ENCODE measurements around the gene PPFIBP1. TPM values are rescaled to one million over a fixed set of nuclear protein-coding genes. Genes with fewer than 3 reads are reported as not detected.
A peak's percentile ranks its signal among the peaks of the same experiment; 100 is the strongest.

The PPFIBP1 gene
- total RNA-seq, 2 donors from 2014 or later: 61.3 to 121 TPM

- H3K9me3 ChIP-seq: no peaks in the 10 kb centered on the region
- WGBS: 0% methylated on average over 6 of the region's 6 CpGs
- no peaks in the 10 kb centered on the region for H3K4me1 ChIP-seq (replicated peaks)
- TF ChIP-seq POLR2A (IDR thresholded peaks at IDR 0.05): no peak
- TF ChIP-seq CTCF (IDR thresholded peaks at IDR 0.05): no peak
- no peak for TF ChIP-seq POLR2AphosphoS5 (IDR thresholded peaks at IDR 0.05)
- H3K27me3 ChIP-seq (replicated peaks; ENCODE audit: insufficient read depth): no peaks in the 10 kb centered on the region
- DNase-seq (ENCODE audit: low spot score): no peak
- H3K27ac ChIP-seq: peak overlapping the region; percentile 85 to 88
- H3K4me3 ChIP-seq: peak overlapping the region; percentile 65 to 67
- intact Hi-C loops (cut with DNase I): loop anchor here (5.0 kb wide), 2 partner anchors 86 to 114 kb away; no protein-coding TSS in a partner anchor
- no peaks in the 10 kb centered on the region for H3K36me3 ChIP-seq
Measured at GRCh38 chr12:27523305-27523641, 733 bp upstream of the PPFIBP1 start.

- no peak for TF ChIP-seq POLR2A (IDR thresholded peaks at IDR 0.05)
- TF ChIP-seq CTCF (IDR thresholded peaks at IDR 0.05): no peak
- TF ChIP-seq POLR2AphosphoS5 (IDR thresholded peaks at IDR 0.05): no peak
- Histone ChIP-seq H3K4me1 (replicated peaks) (no peaks in the 10 kb centered on the region), H3K4me3 (peak overlapping the region; percentile 65 to 67), H3K36me3 (no peaks in the 10 kb centered on the region), H3K27me3 (replicated peaks; ENCODE audit: insufficient read depth) (no peaks in the 10 kb centered on the region), H3K27ac (peak overlapping the region; percentile 85 to 88), H3K9me3 (no peaks in the 10 kb centered on the region)
- WGBS: 0% methylated on average over 8 of the region's 8 CpGs
- no peak for DNase-seq (ENCODE audit: low spot score)
- intact Hi-C loops (cut with DNase I): loop anchor here (5.0 kb wide), 2 partner anchors 87 to 113 kb away; no protein-coding TSS in a partner anchor
Measured at GRCh38 chr12:27524494-27524835, 459 bp downstream of the PPFIBP1 start.

- TF ChIP-seq POLR2A (IDR thresholded peaks at IDR 0.05) (no peak), POLR2AphosphoS5 (IDR thresholded peaks at IDR 0.05) (peak; percentile 38), CTCF (IDR thresholded peaks at IDR 0.05) (peak in 2 of 4 experiments; percentile 14 to 15)
Measured at GRCh38 chr12:27524839-27525753, 1.1 kb downstream of the PPFIBP1 start.

GRCh38 chr12:27527512-27527911 lies 3.5 kb downstream of the PPFIBP1 start:
- TF ChIP-seq POLR2A (IDR thresholded peaks at IDR 0.05) (no peak), CTCF (IDR thresholded peaks at IDR 0.05) (no peak), POLR2AphosphoS5 (IDR thresholded peaks at IDR 0.05) (no peak)
- intact Hi-C loops (cut with DNase I): no loop called here
- Histone ChIP-seq H3K27me3 (replicated peaks; ENCODE audit: insufficient read depth) (no peaks in the 10 kb centered on the region), H3K4me1 (replicated peaks) (no peaks in the 10 kb centered on the region), H3K36me3 (no peaks in the 10 kb centered on the region), H3K4me3 (no peak overlapping the region), H3K9me3 (no peaks in the 10 kb centered on the region), H3K27ac (no peak overlapping the region)
- no peak for DNase-seq (ENCODE audit: low spot score)
- 84% methylated on average over 9 of the region's 9 CpGs for WGBS

More at GRCh38 chr12:27524839-27525753, 1.1 kb downstream of the PPFIBP1 start:
- H3K9me3 ChIP-seq: no peaks in the 10 kb centered on the region
- H3K27ac ChIP-seq: peak overlapping the region; percentile 85 to 88
- H3K36me3 ChIP-seq: no peaks in the 10 kb centered on the region
- peak overlapping the region; percentile 65 to 67 for H3K4me3 ChIP-seq
- DNase-seq (ENCODE audit: low spot score): peak; percentile 27
- H3K27me3 ChIP-seq (replicated peaks; ENCODE audit: insufficient read depth): no peaks in the 10 kb centered on the region
- WGBS: under 1% methylated on average over 16 of the region's 16 CpGs
- intact Hi-C loops (cut with DNase I): loop anchor here (5.0 kb wide), 2 partner anchors 88 to 112 kb away; no protein-coding TSS in a partner anchor
- H3K4me1 ChIP-seq (replicated peaks): no peaks in the 10 kb centered on the region

Measured in prostate gland (tissue), 2 donors.